Hepatocyte (in vitro differentiated cells): ENCODE data around the gene GMNC. TPM values are rescaled to one million over a fixed set of nuclear protein-coding genes. Genes with fewer than 3 reads are reported as not detected.

Source experiments
- DNase-seq: peaks from one replicate; pipeline ENCODE4 v3.0.0-alpha.2; 2016; ENCODE audit warnings: low spot score
- H2AFZ ChIP-seq: fragments of 200-600 bp; sonication (generic); 2 replicates; pipeline ENCODE4 v1.6.0; 2016; ENCODE audit warnings: antibody characterized with exemption, mild to moderate bottlenecking
- H3K27ac ChIP-seq: fragments of 200-600 bp; sonication (generic); 2 replicates; pipeline ENCODE4 v1.5.1; 2016; ENCODE audit warnings: mild to moderate bottlenecking
- H3K27me3 ChIP-seq: fragments of 200-600 bp; sonication (generic); 2 replicates; pipeline ENCODE4 v1.6.1; 2016
- H3K36me3 ChIP-seq: fragments of 200-600 bp; sonication (generic); replicated peaks from 2 replicates; pipeline ENCODE4 v1.5.1; 2016; ENCODE audit warnings: low read depth; ENCODE audit not compliant: insufficient read depth
- H3K4me1 ChIP-seq: fragments of 200-600 bp; sonication (generic); 2 replicates; pipeline ENCODE4 v1.5.1; 2016; ENCODE audit warnings: mild to moderate bottlenecking, moderate library complexity; ENCODE audit not compliant: insufficient read depth
- H3K4me2 ChIP-seq: fragments of 200-600 bp; sonication (generic); 2 replicates; pipeline ENCODE4 v1.6.0; 2016
- H3K4me3 ChIP-seq: fragments of 200-600 bp; sonication (generic); 2 replicates; pipeline ENCODE4 v1.5.1; 2016; ENCODE audit warnings: mild to moderate bottlenecking
- H3K79me2 ChIP-seq: fragments of 200-600 bp; sonication (generic); 2 replicates; pipeline ENCODE4 v1.6.0; 2017; ENCODE audit warnings: mild to moderate bottlenecking
- H3K9me2 ChIP-seq: fragments of 200-600 bp; sonication (generic); replicated peaks from 2 replicates; pipeline ENCODE4 v1.6.0; 2017; ENCODE audit warnings: mild to moderate bottlenecking; ENCODE audit not compliant: insufficient read depth
- H3K9me3 ChIP-seq: fragments of 200-600 bp; sonication (generic); 2 replicates; pipeline ENCODE4 v1.5.1; 2016; ENCODE audit warnings: low read depth, mild to moderate bottlenecking
- H4K20me1 ChIP-seq: fragments of 200-600 bp; sonication (generic); 2 replicates; pipeline ENCODE4 v1.6.0; 2016; ENCODE audit warnings: mild to moderate bottlenecking; ENCODE audit not compliant: insufficient read depth, poor library complexity, severe bottlenecking
- EZH2 ChIP-seq: fragments of 200-600 bp; sonication (generic); IDR thresholded peaks from 2 replicates; pipeline ENCODE4 v1.6.1; 2016; ENCODE audit warnings: antibody characterized with exemption, mild to moderate bottlenecking, borderline replicate concordance
- EZH2phosphoT487 ChIP-seq: fragments of 200-600 bp; sonication (generic); IDR thresholded peaks from one replicate; pipeline ENCODE4 v1.6.1; 2018; ENCODE audit warnings: antibody characterized with exemption, mild to moderate bottlenecking, low read depth, moderate library complexity; ENCODE audit not compliant: unreplicated experiment, severe bottlenecking
- WGBS: methylation state at CpG from one replicate; pipeline ENCODE4 v1.1.6; 2016; ENCODE audit warnings: low lambda C conversion rate; ENCODE audit errors: missing lambda C conversion rate; 5-methylcytosine and 5-hydroxymethylcytosine counted together
- polyA plus RNA-seq: library from polyadenylated mRNA; unstranded; fragments of >200 nt; fragmentation: Nextera tagmentation; extraction: Ambion mirVana; gene quantifications from 2 replicates; pipeline ENCODE4 v1.2.1, GENCODE V29; 2016
- total RNA-seq: library from RNA; depleted of rRNA; stranded (reverse); fragments of >200 nt; gene quantifications from 2 replicates; pipeline ENCODE4 v1.2.3, GENCODE V29; 2014
- TF ChIP-seq, protein P1 (sequence below): fragments of 200-600 bp; sonication (generic); IDR thresholded peaks from 2 replicates; pipeline ENCODE4 v1.5.1; 2016; ENCODE audit warnings: antibody characterized with exemption, mild to moderate bottlenecking; ENCODE audit not compliant: poor library complexity

Gene GMNC
- total and polyA plus RNA-seq, 2 experiments from 2014 or later = 0.86 to 0.90 TPM

- Histone ChIP-seq H3K4me3 (no peak overlapping the region), H3K27me3 (no peaks in the 10 kb centered on the region), H4K20me1 (no peaks in the 10 kb centered on the region), H3K27ac (no peak overlapping the region), H3K4me1 (no peaks in the 10 kb centered on the region), H3K79me2 (no peaks in the 10 kb centered on the region), H3K36me3 (no peaks in the 10 kb centered on the region), H3K4me2 (no peak overlapping the region), H2AFZ (no peak overlapping the region), H3K9me2 (no peaks in the 10 kb centered on the region), H3K9me3 (no peaks in the 10 kb centered on the region)
- TF ChIP-seq, protein P1, sequence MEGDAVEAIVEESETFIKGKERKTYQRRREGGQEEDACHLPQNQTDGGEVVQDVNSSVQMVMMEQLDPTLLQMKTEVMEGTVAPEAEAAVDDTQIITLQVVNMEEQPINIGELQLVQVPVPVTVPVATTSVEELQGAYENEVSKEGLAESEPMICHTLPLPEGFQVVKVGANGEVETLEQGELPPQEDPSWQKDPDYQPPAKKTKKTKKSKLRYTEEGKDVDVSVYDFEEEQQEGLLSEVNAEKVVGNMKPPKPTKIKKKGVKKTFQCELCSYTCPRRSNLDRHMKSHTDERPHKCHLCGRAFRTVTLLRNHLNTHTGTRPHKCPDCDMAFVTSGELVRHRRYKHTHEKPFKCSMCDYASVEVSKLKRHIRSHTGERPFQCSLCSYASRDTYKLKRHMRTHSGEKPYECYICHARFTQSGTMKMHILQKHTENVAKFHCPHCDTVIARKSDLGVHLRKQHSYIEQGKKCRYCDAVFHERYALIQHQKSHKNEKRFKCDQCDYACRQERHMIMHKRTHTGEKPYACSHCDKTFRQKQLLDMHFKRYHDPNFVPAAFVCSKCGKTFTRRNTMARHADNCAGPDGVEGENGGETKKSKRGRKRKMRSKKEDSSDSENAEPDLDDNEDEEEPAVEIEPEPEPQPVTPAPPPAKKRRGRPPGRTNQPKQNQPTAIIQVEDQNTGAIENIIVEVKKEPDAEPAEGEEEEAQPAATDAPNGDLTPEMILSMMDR = no peak
- DNase-seq = no peak
- WGBS = 84% methylated on average over 4 of the region's 4 CpGs
Observed at GRCh38 chr3:190810957-190811356, 51.5 kb downstream of the GMNC start.

GRCh38 chr3:190809351-190809750, 53.1 kb downstream of the GMNC start:
- DNase-seq = no peak
- H3K79me2 ChIP-seq = no peaks in the 10 kb centered on the region
- no peak overlapping the region for H3K27ac ChIP-seq
- H2AFZ ChIP-seq = no peak overlapping the region
- H4K20me1 ChIP-seq = no peaks in the 10 kb centered on the region
- 56% methylated on average over 2 of the region's 2 CpGs for WGBS
- no peaks in the 10 kb centered on the region for H3K9me2 ChIP-seq
- no peak overlapping the region for H3K4me3 ChIP-seq
- H3K4me1 ChIP-seq = no peaks in the 10 kb centered on the region
- no peak overlapping the region for H3K4me2 ChIP-seq
- no peaks in the 10 kb centered on the region for H3K36me3 ChIP-seq
- no peaks in the 10 kb centered on the region for H3K27me3 ChIP-seq
- TF ChIP-seq EZH2 = no peak
- TF ChIP-seq EZH2phosphoT487 = no peak
- TF ChIP-seq, protein P1 = no peak
- H3K9me3 ChIP-seq = no peaks in the 10 kb centered on the region

DNA sequence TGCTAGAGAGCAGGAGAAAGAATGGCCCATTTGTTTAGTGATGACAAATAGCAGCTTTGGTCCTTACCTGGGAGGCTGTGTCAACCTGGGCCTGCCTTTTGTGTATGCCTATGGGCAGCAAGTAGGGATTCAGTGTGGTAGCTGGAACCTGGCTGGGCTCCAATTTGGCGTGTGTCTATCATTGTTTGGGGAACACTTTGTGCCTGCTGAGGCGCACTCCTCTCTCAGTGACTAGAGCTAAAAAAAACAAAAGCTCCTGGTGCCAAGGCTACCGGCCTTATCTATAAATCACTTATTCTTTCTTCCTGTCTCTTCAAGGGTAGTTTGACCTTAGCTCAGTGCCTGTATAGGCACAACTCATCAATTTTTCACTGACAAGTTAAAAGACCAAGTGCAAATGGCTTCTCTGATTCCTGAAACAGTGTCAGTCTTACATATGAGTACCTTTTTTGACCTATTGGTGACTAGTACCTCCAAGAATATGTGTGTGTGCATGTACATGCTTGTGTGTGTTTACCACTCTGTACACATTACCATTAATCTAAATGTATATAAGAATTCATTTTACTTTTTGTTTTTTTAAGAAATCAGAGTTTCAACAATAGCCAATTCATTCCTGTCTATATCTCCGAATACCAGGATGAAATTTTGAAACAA, 54.6 kb downstream of the GMNC start:
- DNase-seq = peak; percentile 18
- no peak for TF ChIP-seq EZH2
- no peak for TF ChIP-seq EZH2phosphoT487
- TF ChIP-seq, protein P1 = no peak
- no peaks in the 10 kb centered on the region for H3K9me3 ChIP-seq
- H3K27ac ChIP-seq = no peak overlapping the region
- no peaks in the 10 kb centered on the region for H3K9me2 ChIP-seq
- 68% methylated on average over 4 of the region's 4 CpGs for WGBS
- H3K4me2 ChIP-seq = no peak overlapping the region
- no peaks in the 10 kb centered on the region for H3K27me3 ChIP-seq
- no peaks in the 10 kb centered on the region for H3K79me2 ChIP-seq
- H3K4me1 ChIP-seq = no peaks in the 10 kb centered on the region
- H3K36me3 ChIP-seq = no peaks in the 10 kb centered on the region
- no peak overlapping the region for H3K4me3 ChIP-seq
- no peaks in the 10 kb centered on the region for H4K20me1 ChIP-seq
- no peak overlapping the region for H2AFZ ChIP-seq
